NCI-H345 treated with DMSO at 0.1 percent for 48 hours (cell line): ENCODE results near the gene SLIT3.

Source experiments
- DNase-seq: peaks from one replicate; lab custom pipeline; 2025; ENCODE audit not compliant: unreplicated experiment; lab: John Stamatoyannopoulos, UW

The SLIT3 gene

DNA sequence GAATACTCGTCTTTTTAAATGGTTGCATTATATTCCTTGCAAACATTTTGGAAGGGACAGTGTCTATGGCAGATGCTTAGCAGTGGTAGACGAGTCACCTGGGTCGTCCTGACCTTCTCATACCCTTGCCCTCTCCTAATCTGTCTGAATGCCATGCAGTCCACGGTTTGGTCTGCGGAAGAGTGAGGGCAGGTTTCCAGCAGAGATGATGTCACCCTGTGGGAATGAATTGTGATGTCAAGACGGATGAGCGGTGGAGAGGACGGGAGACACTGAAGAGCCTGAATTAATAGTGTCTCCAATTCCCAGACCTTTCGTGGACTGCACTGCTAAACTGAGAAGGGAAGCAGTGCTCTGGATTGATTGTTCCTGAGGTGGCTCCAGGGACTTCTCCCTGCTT is 392.7 kb downstream of the SLIT3 start:
- DNase-seq, result no peak

DNA sequence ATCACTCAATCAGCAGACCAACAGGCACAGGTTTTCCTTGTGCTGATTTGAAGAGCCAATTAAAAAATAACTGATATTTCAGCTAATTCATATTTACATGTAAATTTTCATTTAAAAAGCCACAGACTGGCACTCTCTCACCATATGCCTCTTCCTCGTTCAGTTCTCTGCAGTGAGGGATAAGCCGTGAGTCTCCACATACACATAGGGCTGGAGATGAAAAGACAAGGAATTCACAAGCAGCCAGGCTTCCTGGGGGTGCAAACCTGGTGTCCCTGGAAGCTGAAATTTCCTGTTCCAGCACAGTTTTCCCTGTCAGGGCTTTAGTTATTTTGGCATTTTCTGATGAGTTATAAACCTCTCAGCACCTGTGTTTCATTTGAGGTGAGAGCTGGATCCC is 397.9 kb downstream of the SLIT3 start:
- DNase-seq, result no peak

DNA sequence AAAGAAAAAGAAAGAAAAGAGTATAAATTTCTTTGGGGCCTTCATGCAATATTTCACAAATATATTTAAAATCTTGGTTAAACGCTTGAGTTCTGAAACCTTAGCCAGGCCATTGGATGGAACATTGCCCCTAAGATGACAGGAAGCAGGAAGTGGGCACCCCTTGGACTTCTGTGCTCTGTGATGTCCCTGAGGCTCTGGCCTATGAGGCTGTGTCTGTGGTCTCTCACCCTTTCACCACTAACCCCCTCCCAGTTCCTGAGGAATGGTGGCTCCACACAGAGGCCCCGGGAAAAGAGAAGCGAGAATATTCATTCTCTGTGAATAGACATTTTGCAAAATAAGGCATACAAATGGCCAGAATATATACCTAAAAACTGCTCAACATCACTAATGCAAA is 401.3 kb downstream of the SLIT3 start:
- DNase-seq, result no peak

DNA sequence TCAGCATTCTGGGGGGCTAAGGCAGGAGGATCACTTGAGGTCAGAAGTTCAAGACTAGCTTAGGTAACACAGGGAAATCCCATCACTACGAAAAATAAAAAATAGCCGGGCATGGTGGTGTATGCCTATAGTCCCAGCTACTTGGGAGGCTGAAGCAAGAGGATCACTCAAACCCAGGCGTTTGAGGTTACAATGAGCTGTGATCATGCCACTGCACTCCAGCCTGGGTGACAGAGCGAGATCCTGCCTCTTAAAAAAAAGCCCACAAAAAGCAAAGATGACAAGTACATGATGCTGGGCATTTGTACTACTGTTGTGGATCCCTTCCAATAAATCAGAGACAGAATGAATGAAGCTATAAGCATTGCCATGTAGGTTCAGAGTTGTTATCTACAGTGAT is 401.7 kb downstream of the SLIT3 start:
- no peak for DNase-seq

DNA sequence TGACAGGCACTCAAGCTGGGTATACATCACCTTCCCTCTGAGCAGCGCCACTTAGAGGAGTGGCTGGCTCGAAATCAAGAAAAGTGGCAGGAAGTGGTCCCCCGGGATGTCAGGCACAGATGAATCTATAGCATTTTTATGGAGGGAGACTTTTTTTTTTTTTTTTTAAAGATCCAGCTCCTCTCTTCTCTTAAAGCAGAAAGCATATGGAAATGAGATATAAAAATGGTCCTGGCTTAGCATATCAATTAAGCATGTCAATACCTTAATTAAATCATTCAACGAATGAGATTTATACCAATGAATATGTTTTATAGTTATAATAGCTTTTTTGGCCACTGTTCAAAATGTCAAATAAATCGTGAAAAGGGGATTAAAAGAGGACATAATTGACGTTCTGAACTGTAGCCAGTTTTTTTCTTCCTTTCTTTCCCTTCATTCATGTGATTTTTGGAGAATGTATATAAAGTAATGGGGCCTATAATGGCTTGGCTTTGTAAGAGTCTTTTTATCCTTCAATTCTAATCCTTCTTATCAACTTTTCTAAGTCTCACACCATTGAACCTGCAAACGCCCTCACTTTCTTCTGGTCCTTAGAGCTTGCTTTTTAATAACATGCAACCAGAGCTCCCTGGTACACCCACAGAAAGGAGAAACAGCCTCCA is 402.6 kb downstream of the SLIT3 start:
- peak; percentile 25 for DNase-seq

DNA sequence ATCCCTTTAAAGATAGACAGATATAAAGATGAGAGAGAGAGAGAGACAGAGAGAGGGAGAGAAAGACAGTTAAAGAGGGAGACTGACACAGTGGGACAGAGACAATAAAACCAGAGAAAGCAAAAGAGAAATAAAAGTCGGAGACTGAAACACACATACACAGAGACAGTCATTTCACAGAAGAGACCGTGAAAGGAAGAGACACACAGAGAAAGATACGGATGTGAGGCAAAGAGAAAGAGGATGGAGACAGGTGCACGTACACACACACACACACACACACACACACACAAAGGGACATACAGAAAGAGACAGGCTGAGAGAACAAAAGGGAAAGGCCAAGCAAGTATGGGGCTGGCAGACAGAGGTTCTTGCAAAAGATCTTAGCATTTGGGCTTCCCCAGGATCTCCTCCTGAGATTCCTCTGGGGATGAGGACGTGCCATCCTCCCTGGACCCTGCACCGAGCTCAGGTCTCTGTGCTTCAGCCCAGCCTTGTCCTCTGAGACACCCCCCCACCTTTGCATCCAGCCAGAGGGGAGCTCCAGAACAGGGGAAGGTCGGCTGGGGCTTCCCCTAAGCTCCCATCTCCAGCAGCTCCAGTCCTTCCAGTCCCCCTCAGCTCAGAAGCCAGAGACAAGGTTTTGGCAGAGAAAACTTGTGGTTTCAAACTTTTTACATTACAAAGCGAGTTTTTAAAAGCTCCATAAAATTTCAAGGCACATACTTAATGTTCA is 403.4 kb downstream of the SLIT3 start:
- DNase-seq, result no peak

DNA sequence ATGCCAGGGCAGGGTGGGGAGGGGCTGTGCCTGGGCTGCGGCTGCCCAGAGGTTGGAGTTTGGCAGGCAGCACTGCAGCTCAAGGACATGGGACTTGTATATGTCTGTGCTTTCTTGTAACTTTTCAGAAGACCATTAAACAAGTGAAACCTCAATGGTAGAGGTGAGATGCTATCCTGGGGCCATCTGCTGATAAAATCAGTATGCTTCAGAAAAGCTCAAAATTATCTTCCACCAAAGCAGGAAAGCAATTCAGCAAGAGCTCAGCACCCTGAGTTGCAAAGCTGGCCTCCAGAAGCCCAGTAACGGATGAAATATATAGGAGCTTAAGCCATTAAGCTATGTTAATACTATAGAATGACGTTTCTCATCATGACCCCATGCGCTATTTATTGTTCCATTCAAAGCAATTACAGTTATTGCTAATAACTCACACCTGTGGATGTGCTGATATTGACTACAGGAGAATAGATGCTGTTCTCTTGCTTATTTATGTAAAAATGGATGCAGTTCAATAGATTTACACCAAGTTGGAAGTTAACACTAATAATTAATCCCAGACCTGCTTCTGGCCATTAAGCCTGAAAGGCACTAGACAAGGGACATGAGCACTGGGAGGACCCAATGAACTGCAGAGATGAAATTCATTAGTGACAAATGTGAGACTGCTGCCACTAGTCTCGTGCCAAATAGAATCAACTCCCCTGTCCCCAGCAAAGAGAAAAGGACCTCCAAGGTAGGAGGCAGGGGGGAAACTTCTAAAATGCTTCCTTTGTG is 405.5 kb downstream of the SLIT3 start:
- DNase-seq, result no peak

DNA sequence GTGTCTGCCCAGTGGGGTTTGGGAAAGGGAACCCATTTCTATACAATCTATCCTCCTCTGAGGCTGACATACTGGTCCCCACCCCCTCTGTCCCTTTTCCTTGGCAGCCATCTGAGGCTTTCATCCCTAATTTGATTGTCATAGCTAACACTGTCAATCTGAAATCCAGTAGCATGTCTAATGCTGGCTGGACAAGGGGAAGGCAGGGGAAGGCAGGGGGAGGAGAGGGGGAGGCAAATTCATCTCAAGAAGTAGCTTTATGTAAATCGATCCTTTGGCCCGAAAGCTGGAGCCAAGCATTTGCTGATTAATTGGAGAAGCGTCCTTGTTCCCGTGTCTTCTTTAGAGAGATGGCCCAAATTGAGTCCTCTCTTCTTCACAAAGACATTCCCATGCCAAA is 407.7 kb downstream of the SLIT3 start:
- no peak for DNase-seq

DNA sequence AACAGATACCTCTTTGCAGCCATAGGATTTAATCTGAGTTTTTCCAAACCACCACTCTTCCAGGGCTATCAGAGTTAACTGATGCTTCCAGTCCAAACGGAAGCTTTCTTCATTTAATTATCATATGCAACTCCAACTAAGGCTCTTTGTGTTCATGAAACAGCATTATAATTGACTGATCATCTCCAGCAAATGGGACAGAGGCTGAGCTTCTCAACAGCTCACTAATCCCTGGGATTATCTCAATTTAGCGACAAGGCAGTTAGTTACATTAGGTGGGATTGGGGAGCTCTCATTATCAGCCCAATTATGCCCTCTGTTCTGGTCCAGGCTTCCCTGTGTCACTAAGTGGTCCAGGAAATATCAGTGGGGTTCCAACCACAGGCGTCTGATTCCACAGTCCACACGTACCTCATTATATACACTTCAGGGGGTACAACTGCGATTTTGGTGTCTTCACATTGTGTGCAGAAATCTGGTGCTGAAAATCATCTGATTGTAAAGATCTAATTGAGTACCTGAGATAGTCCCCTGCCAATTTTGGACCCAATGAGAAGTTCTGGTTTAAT is 408.2 kb downstream of the SLIT3 start:
- no peak for DNase-seq

DNA sequence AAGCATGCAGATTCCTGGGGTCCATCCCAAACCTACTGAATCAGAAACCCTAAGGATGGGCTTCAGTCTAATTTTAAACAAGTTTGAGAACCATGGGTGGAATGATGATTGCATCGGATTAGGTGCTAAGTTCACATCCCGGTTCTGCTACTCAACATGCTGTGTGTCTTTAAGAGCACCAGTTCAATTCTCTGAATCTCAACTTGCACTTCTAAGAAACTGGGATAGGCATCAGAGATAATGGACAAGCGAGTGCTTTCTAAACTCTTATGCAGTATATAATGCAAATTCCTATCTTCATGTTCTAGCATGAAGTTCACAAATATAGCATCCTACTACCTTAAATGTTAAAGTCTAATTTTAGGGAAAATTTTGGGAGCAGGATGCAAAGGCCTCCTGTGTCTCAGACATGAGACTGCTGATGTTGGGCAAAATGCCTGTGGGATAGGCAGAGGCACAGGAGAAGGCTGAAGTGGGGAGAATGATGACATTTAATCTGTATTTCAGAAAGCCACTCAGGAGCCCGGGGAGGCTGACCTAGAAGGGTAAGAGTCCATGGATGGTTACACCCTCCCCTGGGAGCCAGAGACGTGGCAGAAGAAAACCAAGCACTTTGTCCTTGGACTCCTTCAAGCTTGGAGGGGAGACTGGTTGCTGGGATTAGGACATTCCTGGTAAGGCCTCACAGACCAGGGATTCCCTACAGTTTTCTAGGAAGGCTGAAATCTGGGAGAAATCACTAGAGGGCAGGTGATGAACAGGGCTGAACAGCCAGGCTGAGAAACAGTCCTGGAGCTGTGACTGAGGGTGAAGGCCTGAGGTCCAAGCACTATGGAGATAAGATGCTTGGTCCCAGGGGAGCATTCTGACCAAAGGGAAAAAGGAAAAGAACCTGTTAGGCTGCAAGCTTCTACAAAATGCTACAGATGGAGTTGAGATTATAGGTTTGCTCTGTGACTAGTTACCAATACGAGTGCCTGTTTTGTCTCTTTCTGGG is 409.8 kb downstream of the SLIT3 start:
- DNase-seq, result no peak

DNA sequence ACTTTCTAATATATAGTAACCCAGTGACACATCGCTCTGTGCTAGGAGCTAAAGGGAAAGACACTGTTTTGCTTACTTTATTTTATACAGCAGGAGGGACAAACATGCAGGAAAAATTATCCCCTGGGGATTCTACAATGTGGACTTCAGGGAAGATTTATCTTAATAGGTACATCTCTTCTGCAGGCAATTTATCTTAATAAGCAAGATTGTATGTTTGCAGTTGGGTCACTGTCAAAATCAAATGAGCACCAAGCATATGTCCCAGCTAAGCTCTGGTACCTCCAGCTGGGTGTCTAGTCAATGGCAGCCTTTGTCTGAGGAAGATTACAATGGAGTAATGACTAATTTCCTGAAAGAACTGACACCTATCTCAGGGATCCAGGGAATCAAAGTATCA is 411.9 kb downstream of the SLIT3 start:
- DNase-seq, result no peak

DNA sequence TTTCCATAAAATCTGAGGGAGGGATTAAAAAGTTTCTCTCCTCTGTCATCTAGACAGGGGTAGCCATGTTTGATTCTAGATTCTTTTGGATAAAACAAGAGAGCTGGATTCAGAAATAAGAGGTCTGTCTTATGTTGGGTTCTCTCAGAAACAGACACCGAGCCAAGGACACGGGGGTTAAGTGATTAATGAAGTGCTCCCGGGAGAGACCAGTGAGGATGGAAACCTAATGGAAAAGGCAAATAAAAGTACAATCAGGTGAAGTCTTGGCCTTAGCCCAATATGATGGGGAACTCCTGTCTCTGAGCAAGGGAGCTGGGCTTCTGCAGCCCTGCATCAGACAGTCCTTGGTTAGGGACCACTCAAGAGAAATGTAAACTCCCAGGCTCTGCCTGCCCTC is 413.0 kb downstream of the SLIT3 start:
- no peak for DNase-seq

DNA sequence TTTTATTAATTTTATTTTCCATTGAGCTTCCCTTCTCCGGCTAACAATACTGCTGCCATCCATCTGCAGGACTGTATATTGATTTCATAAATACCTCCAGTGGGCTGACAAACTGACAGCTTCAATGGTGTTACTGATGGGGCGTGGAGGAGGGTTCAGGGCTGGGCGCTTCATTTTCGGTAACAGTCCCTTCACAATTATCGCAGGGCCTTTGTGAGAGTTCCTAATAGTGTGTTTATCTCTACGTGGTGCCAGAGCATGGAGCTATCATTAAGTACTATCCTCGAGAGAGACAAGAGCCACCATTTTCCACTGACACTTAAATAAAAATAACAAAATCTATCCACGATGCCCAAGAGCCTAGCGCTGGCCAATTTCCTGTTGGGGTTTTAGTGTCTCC is 414.8 kb downstream of the SLIT3 start:
- DNase-seq, result peak; percentile 52

DNA sequence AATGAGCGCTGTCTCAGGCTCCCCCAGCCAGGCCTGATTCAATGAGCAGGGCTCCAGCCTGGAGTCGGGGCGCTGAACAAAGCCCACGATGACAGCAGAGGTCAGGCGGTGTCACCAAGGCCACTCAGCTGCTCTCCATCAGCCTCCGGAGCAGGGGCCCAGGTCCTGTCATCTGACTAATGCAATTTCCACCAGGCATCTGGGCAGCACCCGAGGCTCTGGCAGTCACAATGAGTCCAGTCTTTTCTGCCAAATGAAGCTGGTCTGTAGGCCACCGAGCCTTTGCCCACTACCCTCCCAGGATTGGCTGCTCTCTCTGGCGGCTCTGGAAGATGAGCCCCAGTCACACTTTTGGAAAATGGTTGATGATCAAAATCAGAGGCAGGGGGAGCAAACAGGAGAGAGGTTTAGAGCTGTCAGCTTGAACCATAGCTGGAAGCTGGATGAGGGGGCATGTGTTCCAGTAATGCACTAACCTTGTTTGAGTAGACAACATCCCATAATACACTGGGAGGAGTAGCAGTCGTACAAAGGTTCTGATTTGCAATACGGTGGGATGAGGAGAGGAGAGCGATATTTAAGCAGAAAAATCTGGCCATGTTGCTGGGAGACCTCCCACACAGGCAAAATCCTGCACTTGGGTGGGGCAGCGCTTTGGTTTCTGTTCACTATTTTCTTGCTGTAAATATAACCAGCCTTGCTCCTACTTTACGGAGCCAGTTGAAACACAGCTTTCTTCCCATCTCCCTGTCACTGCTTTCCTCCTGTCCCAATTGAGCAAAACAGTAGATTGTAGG is 415.4 kb downstream of the SLIT3 start:
- no peak for DNase-seq

DNA sequence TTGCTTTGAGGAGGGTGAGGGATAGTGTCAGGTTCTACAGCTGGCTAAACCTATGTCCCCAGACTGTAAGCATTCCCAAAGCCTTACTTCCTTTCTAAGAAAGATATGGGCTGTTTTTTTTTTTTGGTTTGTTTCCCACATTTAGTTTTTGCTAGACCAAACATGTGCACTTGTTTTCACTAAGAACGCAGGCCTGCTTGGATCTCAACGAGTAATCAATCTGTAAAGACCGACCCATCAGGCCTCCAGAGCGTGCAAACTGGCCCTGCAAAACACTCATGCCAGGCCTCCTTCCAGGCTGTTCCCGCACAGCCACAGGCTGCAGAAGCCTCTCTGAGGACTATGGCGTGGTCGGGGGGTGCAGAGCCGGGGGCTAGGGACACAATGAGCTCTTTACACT is 416.9 kb downstream of the SLIT3 start:
- no peak for DNase-seq

DNA sequence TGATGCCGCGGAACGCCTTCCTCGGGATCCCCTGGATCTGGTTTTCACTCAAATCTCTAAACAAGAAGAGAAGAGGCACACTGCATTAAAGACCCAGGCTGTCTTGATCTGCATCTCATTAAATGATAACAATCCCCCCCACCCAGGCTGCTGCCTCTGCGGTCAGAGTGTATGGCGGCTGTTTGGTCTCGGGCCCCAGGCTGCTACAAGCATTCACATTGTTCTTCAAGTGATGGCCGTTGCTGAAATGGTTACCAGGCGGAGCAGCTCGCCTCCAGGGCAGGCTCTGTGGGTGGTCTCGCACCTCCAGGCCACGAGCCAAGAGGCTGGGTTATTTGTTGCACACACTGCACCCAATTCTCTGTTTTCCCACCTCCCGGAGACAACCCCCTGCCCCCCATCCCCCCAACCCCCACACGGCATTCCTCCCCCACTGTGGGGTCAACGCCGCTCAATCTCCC is 417.6 kb downstream of the SLIT3 start:
- no peak for DNase-seq

DNA sequence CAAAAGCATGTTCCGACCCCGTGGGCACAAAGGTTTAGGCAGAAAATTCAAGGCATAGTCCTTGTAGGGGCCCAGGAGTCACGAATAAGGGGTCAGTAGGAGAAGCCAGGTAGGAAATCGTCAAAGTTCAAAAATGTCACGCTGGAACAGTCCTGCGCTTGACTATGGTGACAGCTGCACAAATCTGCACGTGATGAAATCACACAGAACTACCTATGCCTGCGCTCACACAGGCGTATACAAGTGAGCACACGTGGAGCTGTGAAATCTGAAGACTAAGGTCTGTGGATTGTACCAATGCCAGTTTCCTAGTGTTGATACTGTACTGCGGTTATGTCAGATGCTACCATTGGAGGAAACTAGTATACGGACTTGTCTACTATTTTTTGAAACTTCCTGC is 418.7 kb downstream of the SLIT3 start:
- DNase-seq, result no peak

DNA sequence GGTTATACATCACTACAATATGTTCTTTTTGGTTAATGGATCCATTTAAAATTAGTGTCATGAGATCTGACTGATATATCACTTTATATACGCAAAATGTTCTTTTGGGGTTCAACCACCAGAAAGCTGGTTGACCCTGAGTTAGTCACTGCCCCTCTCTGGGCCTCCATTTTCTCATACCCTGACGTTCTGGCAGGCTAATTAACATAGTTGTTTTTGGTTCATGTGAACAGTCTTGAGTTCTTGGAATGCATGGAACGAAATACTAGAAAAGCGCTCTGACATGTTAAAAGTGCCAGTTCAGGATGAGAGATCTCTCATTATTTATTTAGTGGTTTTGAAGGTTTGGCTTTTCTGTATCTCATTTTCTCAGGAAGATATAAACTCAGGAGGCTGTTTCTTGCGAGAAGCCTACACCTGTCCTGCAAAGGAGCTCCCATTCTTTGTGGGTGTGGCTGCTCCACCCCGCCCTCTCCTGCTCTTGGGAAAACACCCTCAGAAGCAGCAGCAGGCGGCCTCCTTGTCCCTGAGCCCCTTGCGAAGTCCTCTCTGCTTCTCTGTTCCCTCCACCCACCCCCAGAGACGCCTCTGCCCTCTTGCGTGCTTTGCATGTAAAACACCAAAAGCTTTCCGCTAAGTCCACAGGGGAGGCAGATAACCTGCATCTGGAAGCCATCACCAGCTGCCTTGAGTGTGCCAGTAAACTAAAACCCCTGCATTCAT is 419.4 kb downstream of the SLIT3 start:
- DNase-seq, result no peak

DNA sequence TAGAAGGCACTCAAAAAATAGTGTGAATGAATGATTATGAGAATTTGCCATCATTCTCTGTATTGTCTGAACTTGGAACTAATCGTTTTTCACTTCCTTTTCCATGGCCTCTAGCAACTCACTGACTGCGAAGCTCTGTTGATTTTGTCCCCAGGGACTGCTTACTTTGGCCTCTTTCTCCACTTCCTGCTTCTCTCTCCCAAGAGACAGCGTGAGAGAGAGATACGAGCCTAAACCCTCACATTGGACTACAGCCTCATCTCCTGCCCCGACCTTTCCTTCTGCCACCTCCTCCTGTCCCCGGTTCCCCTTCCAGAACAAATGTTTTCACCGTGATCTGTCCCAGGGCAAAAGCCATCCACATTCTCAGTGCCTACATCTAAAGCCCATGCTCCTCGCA is 421.0 kb downstream of the SLIT3 start:
- DNase-seq, result no peak
